NCI-H345 treated with DMSO at 0.1 percent for 48 hours (cell line): ENCODE data around the gene ARHGAP27.
A peak's percentile ranks its signal among the peaks of the same experiment; 100 is the strongest.

Experiments used
- DNase-seq: peaks from one replicate; lab custom pipeline; 2025; ENCODE audit not compliant: unreplicated experiment; lab: John Stamatoyannopoulos, UW

Gene ARHGAP27

GRCh38 chr17:45431531-45432404 is 902 bp downstream of the ARHGAP27 start:
- DNase-seq, result peak; percentile 74

GRCh38 chr17:45430738-45431530 is 1.7 kb downstream of the ARHGAP27 start:
- DNase-seq, result no peak

- DNase-seq, result no peak
Measured at GRCh38 chr17:45430006-45430737, 2.5 kb downstream of the ARHGAP27 start.

DNA sequence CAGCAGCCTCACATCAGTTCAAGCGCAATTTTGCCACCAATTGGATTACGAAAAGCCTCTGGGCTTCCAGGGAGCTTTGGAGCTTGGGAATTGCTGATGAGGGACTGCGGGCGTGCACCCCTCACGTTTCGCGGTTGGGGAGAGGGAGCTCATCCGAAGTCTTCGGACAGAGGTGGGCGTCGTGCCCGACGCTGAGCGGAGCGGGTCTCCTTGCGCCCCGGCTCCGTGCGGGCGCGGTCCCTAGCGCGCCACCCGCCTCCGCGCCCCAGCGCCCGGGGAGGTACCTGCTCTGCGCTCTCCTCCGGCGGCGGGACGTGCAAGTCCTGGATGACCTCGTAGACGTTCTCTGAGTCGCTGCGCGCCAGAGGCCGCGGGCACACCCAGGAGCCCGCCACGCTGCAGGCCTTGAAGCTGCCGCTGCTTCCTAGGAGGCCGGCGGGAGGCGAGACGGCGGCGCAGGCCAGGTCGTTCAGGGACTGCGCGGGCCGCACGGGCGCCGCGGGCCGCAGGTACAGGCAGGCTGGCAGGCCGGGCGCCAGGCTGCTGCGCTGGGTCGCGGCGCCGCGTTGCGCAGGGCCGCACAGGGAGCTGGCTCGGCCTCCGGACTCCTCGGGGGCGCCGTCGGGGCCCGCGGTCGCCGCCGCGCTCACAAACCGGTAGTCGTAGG is 3.2 kb downstream of the ARHGAP27 start:
- DNase-seq, result no peak

DNA sequence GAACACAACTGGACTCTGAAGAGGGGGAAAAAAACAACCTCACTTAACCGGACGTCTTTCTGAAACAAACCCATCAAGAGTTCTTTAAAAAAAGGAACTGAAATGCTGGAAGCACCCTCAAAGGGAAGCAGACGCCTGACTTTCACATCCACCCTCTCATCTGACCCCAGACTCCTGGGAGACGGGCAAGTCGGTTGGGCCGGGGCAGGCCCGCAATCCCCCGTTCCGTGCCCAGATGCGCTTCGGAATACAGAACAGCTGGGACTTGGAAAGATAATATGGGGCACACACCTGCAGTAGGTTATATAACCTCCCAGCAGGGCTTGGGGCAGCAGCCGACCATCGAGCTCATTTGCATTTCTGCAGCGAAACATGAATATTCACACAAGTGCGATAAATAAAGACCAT is 3.7 kb downstream of the ARHGAP27 start:
- DNase-seq, result no peak

DNA sequence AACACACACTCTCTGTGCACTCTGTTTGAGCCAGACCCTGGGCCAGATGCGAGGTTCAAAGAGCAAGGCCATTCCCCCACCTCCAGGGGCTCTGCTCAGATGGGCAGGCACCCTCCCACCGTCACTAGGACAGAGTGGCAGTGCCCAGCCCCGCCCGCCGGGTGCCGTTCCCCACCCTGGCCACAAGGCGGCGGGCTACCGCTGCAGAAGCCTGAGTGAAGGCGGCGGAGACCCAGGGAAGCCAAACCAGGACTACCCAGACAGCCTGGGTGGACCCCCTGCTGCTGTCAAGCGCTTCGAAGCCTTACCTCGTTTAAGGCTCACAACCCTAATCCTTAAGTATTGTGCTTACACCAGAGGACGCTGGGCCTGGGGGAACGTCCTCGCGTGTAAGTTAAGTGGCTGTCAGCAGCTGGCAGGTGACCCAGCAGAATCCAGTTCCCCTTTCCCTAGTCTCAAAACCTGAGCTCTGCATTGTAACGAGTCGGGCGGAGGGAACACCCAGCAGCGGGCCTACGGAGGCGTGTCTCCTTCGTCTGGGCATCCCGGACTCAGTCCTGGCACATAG is 4.5 kb downstream of the ARHGAP27 start:
- peak; percentile 79 for DNase-seq

DNA sequence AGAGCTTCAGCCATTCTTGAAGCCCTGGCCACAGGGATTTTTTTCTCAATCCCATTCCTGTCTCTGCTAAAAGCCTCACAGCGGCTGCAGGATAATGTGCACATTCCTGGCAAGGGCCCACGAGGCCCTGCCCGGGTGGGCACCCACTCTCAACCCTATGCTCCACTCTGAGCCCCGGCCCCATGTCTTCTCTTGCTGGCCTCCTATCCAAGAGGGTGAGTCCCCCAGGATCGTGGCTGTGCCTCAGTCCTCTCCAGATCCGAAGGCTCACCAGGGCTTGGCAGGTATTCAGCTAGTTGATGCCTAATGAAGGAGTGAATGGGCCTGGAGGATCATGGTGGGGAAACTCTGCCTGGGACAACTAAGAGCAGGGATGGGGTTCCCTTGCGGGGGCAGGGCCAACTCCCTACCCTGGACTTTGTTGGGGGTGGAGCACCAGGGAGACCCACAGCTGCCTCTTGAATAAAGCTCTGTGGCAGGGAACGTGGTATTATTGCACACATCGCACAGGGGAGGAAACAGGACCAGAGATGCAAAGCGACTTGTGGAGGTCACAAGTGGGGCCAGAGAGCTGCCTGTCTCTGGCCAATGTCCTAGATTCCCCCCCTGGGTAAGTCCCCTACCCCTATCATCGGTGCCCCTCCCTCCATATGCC is 5.4 kb downstream of the ARHGAP27 start:
- DNase-seq, result no peak

- DNase-seq, result no peak
Measured at GRCh38 chr17:45426561-45426960, 6.1 kb downstream of the ARHGAP27 start.

DNA sequence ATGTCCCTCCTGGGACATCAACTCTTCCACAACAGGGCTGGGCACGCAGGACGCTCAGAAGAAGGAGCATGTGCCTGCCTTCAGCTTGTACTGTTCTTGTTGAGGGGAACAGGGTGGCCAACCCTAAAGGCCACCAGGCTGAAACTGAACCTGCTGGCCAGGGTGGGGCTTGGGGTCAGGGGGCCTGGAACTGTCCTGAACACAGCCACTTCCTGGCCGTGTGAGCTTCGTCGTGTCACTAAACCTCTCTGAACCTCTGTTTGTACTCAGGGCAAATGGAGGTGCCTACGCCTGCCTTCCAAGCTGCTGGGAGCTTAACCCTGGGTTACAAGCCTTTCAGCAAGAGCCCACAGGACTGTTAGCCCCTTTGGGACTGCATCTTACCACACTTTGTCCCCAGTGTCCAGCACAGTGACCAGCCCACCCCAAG is 6.7 kb downstream of the ARHGAP27 start:
- DNase-seq, result no peak

DNA sequence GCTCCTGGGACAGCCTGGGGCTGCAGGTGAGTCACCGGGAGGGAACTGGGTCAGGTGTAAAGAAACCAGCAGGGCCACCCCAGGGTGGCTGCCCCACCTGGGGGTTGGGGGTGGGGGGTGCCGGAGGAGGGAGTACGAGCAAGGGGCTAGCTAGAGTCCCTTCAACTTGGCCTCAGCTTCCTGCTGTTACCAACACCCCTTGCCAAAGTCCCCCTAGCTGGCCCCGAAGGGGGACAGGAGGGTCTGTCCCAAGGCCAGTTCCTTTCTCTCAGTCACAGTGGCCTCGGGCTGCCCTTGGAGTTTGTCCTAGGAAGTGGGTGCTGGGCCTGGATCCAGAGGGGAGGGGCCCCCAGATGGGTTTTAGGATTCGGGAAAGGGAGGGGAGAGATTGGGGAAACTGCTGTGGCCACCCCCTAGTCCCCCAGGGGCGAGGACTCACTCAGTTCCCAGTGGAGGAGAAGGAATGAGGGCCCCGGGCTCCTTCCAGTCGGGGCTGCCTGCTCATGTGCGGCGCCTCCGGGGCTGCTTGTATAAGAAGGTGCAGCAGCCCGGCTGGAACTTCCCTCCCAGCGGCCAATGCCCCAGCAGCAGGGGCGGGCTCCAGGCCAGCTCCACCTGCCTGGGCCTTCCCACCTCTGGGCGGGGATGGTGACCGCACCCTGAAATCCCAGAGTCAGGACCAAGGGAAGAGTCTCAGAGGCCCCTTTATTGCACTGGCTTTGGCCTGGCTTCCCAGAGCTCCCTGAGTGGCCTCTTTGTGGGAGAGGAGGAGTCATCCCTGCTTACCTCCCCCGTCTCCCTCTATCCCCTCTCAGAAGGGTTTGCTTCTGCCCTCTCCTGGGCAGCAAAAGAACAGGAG is 7.3 kb downstream of the ARHGAP27 start:
- DNase-seq, result peak; percentile 23

GRCh38 chr17:45424769-45425124 is 7.9 kb downstream of the ARHGAP27 start:
- no peak for DNase-seq

DNA sequence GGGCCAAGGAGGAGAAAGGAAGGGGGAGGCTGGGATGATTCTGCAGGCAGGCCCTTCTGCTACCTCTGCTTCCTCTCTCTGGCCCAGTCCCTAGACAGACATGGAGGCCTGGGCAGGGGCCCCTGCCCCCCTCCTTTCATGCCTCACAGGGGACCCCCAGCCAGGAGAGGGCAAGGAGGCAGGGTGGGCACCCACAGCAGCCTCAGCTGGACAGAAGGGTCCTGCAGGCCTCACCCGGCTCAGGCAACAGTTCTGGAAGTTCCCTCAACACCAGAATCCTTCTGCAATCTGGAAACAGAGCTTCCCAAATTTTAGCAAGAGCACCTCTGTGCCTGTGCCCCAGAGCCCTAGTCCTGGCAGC is 8.7 kb downstream of the ARHGAP27 start:
- no peak for DNase-seq

GRCh38 chr17:45423304-45423974 is 9.2 kb downstream of the ARHGAP27 start:
- no peak for DNase-seq

- DNase-seq, result no peak
Measured at GRCh38 chr17:45414990-45415881, 17.4 kb downstream of the ARHGAP27 start.

DNA sequence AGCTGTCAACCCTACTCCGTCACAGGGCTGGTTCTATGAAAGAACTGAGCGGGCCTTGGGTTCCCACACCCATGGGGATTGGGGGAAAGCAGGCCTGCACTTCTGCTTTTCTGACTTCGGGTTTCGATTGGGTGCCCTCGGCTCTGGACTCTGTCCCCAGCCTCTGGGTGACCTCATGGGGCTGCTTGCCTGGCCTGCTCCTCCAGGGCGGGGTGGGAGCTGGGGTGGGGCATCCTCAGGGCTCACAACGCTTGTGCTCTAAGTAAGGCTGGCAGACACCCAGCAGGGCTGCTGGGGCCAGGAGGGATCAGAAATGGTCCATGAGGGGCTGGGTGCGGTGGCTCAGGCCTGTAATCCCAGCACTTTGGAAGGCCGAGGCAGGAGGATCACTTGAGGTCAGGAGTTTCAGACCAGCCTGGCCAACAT is 19.2 kb downstream of the ARHGAP27 start:
- no peak for DNase-seq

GRCh38 chr17:45411348-45412105 is 21.1 kb downstream of the ARHGAP27 start:
- DNase-seq, result no peak
